CD4-positive, alpha-beta T cell treated with Interleukin-15 for 4 hours (primary cell): ENCODE data around the gene GNG10.
A peak's percentile ranks its signal among the peaks of the same experiment; 100 is the strongest.
"Not testable (repeated sequence)": the region's sequence is repeated elsewhere in the genome, so short reads cannot be mapped to it uniquely, and the experiment has no call there.

Source experiments
- DNase-seq: peaks from one replicate; pipeline ENCODE4 v3.0.0-alpha.2; 2020; ENCODE audit warnings: low spot score

Gene GNG10

DNA sequence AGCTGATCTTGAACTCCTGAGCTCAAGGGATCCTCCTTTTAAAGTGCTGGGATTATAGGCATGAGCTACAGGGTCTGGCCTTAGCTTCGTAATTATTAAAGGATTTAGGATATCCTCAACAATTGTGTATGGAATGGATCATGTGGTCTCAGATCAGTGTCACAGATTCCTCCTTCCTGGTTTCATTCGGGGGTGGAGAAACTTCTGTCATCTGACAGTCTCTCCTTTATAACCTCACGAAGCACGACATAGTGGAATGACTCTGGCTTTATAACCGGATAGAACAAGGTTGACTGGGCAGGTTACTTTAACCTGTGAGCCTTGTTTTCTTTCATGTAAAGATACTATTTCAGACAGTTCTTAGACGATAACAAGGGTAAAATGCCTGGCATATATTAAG, 4.4 kb upstream of the GNG10 start:
- no peak for DNase-seq

DNA sequence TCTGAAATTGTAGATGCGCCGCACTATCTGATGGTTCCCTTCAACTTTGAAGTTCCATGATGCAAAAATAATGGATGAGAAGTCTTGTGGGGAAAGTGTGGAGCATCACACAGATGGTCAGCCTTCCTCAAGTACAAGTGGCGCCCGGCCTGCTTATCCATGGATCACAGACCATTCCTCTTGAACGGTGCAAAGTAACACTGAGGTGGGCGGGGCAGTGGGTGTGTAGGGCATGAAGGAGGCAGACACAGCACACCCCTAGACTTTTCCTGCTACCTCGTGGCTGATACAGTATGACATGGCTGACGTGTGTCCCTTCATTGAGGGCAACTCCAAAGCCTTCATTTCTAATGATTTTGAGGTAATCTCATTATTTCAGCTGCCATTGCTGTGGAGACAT, 2.5 kb upstream of the GNG10 start:
- no peak for DNase-seq

DNA sequence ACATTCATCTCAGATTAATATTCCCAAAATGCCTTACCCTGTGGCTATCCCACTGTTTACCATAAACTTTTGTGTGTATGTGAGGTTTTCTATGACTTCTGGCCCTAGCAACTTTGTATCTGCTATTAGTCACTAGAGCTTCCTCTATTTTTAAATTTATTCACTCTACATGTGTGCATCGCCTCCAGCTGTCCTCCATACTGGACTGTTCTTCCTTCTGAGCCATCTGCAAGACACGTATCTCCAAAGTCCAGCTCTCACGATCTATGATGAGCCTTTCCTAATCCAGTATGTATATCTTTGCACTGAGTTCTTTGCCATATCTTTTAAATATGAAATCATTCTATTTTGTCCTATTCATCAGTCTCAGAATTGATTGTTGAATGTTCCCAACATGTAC, 1.7 kb upstream of the GNG10 start:
- DNase-seq, result no peak

DNA sequence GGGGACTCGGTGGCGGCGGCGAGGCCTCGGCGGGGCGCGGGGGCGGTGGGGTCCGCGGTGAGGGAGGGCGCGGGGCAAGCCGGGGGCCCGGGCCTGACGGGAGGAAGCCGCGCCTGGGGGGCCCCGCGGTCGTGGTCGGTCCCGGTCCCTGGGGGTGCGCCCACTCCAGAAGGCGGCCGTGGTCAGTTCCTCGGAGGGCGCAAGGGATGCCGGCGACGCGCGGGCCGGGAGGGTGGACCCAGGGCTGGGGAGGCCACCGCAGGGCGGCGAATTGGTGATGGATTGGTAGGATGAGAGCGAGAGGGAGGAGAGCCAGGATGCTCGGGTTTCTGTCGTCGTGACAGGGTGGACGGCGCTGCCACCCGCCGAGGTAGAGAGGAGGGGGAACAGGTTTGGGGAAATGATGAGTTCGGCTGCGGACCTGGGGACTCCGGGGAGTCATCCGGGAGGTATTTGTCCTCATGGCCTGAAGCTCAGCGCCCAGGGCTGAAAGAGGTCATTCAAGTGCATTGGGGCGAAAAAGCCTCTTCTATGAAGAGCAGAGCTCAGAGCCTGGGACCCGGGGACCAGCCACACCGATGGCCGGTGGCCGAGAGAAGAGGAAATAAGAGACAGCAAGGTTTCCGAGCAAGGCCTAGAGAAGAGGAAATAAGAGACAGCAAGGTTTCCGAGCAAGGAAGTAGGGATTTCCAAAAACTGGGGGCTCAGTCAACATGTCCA, 557 bp downstream of the GNG10 start:
- peak; percentile 10 for DNase-seq

DNA sequence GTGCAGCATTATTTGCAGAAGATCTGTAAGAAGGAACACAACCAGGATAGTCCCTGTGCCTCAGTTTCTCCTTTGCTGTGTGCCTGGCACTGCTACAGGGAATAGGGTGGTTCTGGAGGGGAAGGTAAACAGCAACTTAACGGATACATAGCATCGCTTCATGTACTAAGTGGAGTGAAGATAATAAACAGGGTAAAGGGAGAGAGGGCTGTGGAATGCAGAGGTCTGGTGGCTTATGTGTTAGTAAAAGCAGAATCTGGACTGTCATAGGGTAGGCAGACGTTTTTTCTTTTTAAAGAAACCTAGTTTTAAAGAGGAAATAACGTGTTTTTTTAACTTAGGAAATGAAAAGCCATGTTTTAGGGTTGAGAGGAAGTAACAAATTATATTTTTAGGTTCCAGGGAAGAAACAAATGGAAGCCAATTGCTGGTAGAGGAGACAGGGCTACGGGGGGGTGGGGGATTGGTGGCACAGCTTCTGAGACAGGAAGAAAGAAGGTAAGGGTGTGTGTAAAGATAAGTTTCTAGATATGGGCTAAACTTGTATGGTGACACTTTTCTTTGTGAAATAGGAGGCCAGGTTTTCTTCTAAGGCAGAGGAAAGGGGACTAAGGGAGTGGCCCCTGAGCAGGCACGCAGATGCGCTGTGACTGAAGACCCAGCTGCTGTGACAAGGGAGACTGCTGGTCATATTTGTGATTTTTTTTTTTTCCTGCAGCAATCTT, 1.3 kb downstream of the GNG10 start:
- DNase-seq, result no peak

DNA sequence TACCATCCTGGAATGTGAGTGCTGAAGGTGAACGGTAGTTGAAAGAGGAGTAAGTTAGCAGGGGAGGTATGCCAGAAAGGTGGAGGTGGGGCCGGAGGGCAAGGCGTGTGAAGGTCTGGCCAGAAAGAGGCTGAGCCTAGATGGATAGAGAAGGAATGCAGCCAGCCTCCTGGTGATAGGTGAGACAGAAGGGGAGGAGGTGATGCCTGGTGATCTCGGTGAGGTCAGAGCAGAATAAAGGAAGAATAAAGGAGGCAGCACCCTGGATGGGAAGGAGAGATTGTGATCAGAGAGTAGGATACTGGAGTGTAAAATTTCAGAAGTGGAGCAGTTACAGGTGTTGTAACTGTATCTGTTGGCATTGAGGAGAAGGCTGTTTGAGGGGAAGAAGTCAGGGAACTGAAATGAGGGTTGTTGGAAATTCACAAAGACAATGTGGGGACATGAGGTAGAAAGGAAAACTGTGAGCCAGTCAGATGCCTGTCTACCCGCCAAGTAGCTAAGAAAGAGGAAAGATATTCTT, 2.0 kb downstream of the GNG10 start:
- DNase-seq, result no peak

DNA sequence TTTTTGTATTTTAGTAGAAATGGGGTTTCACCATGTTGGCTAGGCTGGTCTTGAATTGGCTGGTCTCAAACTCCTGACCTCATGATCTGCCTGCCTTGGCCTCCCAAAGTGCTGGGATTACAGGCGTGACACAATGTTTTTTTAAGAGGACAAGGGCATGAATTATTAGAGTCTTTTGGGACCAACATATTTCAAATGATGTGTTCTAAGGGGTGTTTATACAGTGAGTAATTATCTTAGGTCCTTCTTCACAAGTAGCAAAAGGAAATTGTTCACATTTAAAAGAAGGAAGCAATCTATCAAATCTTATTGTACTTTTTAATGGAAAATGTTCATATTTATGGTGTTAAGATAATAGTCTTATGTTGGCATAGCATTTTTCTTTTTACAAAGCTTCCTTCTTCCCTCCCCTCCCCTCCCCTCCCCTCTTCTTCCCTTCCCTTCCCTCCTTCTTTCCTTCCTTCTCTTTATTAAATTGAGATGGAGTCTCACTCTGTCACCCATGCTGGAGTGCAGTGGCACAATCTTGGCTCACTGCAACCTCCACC, 6.7 kb downstream of the GNG10 start:
- no peak for DNase-seq

- not testable (repeated sequence) for DNase-seq
These were observed 7.2 kb downstream of the GNG10 start for GRCh38 chr9:111668601-111669000.

DNA sequence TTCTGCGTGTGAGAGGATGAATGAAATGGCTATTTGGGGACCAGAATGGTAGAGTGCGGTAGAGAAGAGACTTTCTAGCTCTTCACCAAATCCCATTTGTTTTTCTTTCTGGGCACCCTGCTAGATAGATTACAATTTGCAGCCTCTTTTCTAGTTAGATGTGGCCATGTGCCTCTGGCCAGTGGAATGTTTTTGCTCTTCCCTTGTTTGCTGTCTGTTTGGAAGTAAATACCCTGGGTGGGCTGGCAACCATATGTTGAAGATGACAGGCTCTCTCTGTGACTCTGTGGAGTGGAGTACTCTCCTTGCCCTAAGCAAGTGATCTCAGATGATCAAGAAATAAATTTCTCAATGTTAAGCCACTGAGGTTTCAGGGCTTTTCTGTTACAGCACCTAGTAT, 12.9 kb downstream of the GNG10 start:
- no peak for DNase-seq

- no peak for DNase-seq
These were observed 14.7 kb downstream of the GNG10 start for GRCh38 chr9:111676116-111676515.

DNA sequence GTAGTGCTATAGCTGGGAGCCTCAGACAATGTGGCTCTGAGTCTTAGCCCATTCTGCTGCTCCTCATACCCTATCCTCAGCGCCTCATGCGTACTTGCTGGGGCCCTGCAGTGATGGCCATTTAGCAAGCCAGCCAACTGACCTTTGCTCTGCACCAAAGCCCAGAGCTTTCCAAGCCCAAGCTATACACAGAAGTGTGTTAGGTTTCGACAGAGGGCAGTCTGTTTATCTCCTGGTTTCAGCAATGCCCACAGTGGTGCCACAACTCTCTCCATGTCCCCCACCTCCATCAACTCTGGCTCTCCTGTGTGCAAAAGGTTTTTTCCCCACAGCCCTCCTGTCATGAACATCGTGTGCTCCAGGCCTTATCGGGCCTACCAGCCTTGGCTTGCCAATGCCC, 16.9 kb downstream of the GNG10 start:
- DNase-seq, result no peak

- DNase-seq, result no peak
These were observed 17.8 kb downstream of the GNG10 start for GRCh38 chr9:111679199-111679598.

- DNase-seq, result no peak
These were observed 22.0 kb downstream of the GNG10 start for GRCh38 chr9:111683392-111683791.

- peak; percentile 5 for DNase-seq
These were observed 30.4 kb downstream of the GNG10 start for GRCh38 chr9:111691672-111692329.

DNA sequence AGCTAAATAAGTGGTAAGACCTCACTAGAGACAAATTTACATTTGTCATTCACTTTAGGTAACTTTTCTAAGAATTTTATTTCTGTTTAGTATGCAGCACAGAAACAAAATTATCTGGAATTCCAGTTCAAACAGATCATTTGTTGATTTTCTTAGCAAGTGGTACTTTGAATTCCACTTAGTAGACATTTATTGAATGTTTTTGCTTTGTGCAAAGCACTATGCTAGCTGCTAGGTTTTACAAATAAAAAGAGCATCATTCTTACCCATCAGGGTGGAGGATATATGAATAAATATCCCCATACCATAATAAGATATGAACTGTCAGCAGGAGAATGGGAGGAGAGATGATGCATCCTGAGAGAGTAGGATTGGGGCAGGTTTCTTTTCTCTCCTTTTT, 35.4 kb downstream of the GNG10 start:
- DNase-seq, result no peak

DNA sequence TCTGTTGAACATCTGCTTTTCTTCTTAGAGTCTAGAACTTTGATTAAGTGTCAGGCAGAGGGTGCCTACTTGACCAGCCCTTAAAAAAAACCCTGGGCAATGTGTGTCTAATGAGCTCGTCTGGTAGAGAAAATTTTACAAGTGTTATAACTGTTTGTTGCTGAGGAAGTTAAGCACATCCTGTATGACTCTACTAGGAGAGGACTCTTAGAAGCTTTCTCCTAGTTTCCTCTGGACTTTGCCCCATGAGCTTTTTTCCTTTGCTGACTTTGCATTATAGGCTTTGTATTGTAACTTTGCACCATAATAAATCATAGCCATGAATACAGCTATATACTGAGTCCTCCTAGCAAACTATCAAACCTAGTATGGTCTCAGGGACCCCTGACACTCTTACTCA, 39.4 kb downstream of the GNG10 start:
- no peak for DNase-seq

DNA sequence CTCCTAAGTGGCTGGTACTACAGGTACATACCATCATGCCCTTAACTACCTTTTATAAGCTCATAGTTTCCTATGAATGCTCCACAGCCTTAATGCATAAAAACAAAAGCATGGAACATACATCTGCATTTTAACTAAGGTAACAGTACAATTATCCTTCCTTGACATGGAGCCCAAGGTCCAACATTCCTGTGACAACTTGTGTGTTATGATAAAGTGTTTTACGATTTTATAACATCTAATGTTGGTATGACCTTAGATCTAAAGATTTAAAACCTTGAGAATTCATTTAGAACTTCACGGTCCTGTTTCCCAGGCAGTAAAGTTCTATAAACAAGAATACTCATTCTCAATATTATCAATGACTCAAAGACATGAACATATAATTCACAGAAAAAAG, 43.1 kb downstream of the GNG10 start:
- DNase-seq, result no peak

GRCh38 chr9:111711548-111711947, 50.1 kb downstream of the GNG10 start:
- DNase-seq, result no peak

GRCh38 chr9:111712369-111712768, 51.0 kb downstream of the GNG10 start:
- DNase-seq, result no peak

GRCh38 chr9:111715471-111715870, 54.1 kb downstream of the GNG10 start:
- no peak for DNase-seq

DNA sequence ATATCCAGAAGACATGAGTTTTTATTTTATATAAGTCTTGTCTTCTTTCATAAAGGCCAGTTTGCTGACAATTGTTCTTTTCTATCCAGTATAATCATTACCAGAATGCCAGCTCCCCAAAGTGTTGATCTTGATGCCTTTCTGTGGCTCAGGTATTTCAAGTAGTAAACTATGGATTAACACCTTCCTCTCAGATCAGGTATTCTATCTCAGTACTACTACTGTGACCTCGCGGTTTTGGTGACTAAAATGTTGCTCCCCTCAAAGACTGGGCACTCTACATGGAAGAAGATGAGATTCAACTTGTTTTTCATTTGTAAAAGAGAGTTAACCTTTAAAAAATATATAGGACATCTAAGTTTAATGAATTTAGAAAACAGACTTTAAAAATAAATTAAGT, 58.1 kb downstream of the GNG10 start:
- no peak for DNase-seq
